ENCODE data around the gene RIN3. TPM values are rescaled to one million over a fixed set of nuclear protein-coding genes. Genes with fewer than 3 reads are reported as not detected.

RIN3 gene
- total and polyA plus RNA-seq, 2 donors (not counting 3 experiments of a cell fraction or from before 2014, with no cell fraction given), result 5.1 to 20.8 TPM

DNA sequence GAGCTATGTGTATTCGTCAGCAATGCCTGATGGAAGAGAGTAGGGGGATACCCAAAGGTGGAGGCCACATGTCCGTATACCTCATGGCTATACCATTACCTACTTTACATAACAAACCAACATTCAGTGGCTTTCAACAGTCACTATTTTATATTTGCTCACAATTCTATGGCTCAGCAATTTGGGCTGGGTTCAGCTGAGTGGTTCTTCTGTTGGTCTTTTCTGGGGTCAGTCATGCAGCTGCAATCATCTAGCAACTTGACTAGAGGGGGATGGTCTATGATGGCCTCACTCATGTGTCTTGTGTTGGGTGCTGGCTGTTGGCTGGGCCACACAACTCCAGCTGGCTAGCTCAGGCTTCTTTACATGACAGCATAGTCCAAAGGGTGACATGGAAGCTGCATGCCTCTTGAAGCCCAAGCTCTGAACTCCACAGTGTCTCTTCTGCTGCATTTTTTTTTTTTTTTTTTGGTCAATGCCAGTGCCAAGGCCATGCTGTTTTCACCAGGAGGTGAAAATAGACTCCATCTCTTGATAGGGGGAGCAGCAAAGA is 53.7 kb downstream of the RIN3 start:
- H3K27me3 ChIP-seq (ENCODE audit: control insufficient read depth in 2 of 2, insufficient read depth in 2 of 2, low read length in 2 of 2), result no peaks in the 10 kb centered on the region
- no peaks in the 10 kb centered on the region for H4K20me1 ChIP-seq (replicated peaks; ENCODE audit: control insufficient read depth, extremely low read depth, insufficient read depth, low read length)
- H2AFZ ChIP-seq (ENCODE audit: low read depth, low read length), result no peak overlapping the region
- dilution Hi-C loops (cut with MboI; ENCODE audit: extremely low pct_ligation_motif_present, low sequenced_read_pairs) (no loop called here), intact Hi-C loops (cut with micrococcal nuclease) (no loop called here)
- BruUV-seq (replicated peaks), result no TSS peak
- H3K79me2 ChIP-seq (ENCODE audit: control insufficient read depth, insufficient read depth, low read length), result no peaks in the 10 kb centered on the region
- no peaks in the 10 kb centered on the region for H3K4me1 ChIP-seq (ENCODE audit: control insufficient read depth, extremely low read depth, insufficient read depth, low read length)
- H3K27ac ChIP-seq (ENCODE audit: insufficient read depth, low read depth, low read length), result no peak overlapping the region
- DNase-seq (ENCODE audit: low read depth, low spot score) (no peak), FAIRE-seq (no peak)
- H3K9me1 ChIP-seq (replicated peaks; ENCODE audit: control insufficient read depth, extremely low read depth, insufficient read depth, low read length), result no peaks in the 10 kb centered on the region
- ChIA-PET POLR2A (no interaction called here), CTCF (no interaction called here)
- no peak for TF ChIP-seq EZH2 (IDR thresholded peaks at IDR 0.05; ENCODE audit: borderline replicate concordance, low read depth, low read length, severe bottlenecking)
- TF ChIP-seq POLR2AphosphoS5 (IDR thresholded peaks at IDR 0.05; ENCODE audit: insufficient read depth, low read depth, low read length), result no peak
- no peak for TF ChIP-seq POLR2A (IDR thresholded peaks at IDR 0.05; ENCODE audit: low read depth, low read length)
- TF ChIP-seq MYC (IDR thresholded peaks at IDR 0.05; ENCODE audit: low read depth, low read length), result no peak
- no peak for TF ChIP-seq JUN (IDR thresholded peaks at IDR 0.05; ENCODE audit: borderline replicate concordance, insufficient read depth, insufficient read length, low read depth)
- TF ChIP-seq GATA2 (IDR thresholded peaks at IDR 0.05; ENCODE audit: insufficient read depth, insufficient read length, low read depth, low read length), result no peak
- TF ChIP-seq, protein P1, sequence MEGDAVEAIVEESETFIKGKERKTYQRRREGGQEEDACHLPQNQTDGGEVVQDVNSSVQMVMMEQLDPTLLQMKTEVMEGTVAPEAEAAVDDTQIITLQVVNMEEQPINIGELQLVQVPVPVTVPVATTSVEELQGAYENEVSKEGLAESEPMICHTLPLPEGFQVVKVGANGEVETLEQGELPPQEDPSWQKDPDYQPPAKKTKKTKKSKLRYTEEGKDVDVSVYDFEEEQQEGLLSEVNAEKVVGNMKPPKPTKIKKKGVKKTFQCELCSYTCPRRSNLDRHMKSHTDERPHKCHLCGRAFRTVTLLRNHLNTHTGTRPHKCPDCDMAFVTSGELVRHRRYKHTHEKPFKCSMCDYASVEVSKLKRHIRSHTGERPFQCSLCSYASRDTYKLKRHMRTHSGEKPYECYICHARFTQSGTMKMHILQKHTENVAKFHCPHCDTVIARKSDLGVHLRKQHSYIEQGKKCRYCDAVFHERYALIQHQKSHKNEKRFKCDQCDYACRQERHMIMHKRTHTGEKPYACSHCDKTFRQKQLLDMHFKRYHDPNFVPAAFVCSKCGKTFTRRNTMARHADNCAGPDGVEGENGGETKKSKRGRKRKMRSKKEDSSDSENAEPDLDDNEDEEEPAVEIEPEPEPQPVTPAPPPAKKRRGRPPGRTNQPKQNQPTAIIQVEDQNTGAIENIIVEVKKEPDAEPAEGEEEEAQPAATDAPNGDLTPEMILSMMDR (IDR thresholded peaks at IDR 0.05; ENCODE audit: extremely low read depth in 1 of 2, insufficient read depth in 1 of 2, low read depth in 1 of 2, low read length in 2 of 2), result no peak
- TF ChIP-seq, protein P2, sequence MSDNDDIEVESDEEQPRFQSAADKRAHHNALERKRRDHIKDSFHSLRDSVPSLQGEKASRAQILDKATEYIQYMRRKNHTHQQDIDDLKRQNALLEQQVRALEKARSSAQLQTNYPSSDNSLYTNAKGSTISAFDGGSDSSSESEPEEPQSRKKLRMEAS (IDR thresholded peaks at IDR 0.05; ENCODE audit: insufficient read depth, insufficient read length), result no peak
- TF ChIP-seq FOS (IDR thresholded peaks at IDR 0.05; ENCODE audit: borderline replicate concordance, insufficient read depth, low read length), result no peak
- no peaks in the 10 kb centered on the region for H3K9me3 ChIP-seq (replicated peaks; ENCODE audit: control insufficient read depth, insufficient read depth, low read length)
- no peaks in the 10 kb centered on the region for H3K36me3 ChIP-seq (ENCODE audit: control insufficient read depth in 2 of 2, extremely low read depth in 1 of 2, insufficient read depth in 2 of 2, low read length in 2 of 2)
- no peak overlapping the region for H3K4me2 ChIP-seq (ENCODE audit: insufficient read depth, low read length)
- H3K9ac ChIP-seq (replicated peaks; ENCODE audit: extremely low read depth, insufficient read depth, low read length), result no peak overlapping the region
- H3K4me3 ChIP-seq (replicated peaks in 1 of 3; ENCODE audit: insufficient read depth in 1 of 3, low read depth in 1 of 3, low read length in 3 of 3), result no peak overlapping the region
